ENCODE results near the gene DLG4.
"Not testable (repeated sequence)": the region's sequence is repeated elsewhere in the genome, so short reads cannot be mapped to it uniquely, and the experiment has no call there.

The DLG4 gene

GRCh38 chr17:7211491-7212273 is 8.0 kb downstream of the DLG4 start:
- no peak for DNase-seq

- DNase-seq, result no peak
These were observed 10.7 kb downstream of the DLG4 start for GRCh38 chr17:7208754-7209460.

- no peak for DNase-seq
These were observed 11.5 kb downstream of the DLG4 start for GRCh38 chr17:7208027-7208571.

- DNase-seq, result no peak
These were observed 12.3 kb downstream of the DLG4 start for GRCh38 chr17:7207120-7208001.

GRCh38 chr17:7205561-7205960 is 14.1 kb downstream of the DLG4 start:
- no peak for DNase-seq

- DNase-seq, result peak; percentile 96
These were observed 14.7 kb downstream of the DLG4 start for GRCh38 chr17:7204828-7205461.

GRCh38 chr17:7204336-7204735 is 15.3 kb downstream of the DLG4 start:
- DNase-seq, result peak; percentile 97

- no peak for DNase-seq
These were observed 16.2 kb downstream of the DLG4 start for GRCh38 chr17:7203391-7203790.

GRCh38 chr17:7196651-7197401 is 22.8 kb downstream of the DLG4 start:
- no peak for DNase-seq

GRCh38 chr17:7195971-7196370 is 23.7 kb downstream of the DLG4 start:
- no peak for DNase-seq

GRCh38 chr17:7192271-7192937 is 27.2 kb downstream of the DLG4 start:
- DNase-seq, result peak; percentile 95

- peak; percentile 88 for DNase-seq
These were observed 27.9 kb downstream of the DLG4 start for GRCh38 chr17:7191571-7192270.

- DNase-seq, result no peak
These were observed 28.6 kb downstream of the DLG4 start for GRCh38 chr17:7191069-7191468.

GRCh38 chr17:7190276-7190917 is 29.2 kb downstream of the DLG4 start:
- no peak for DNase-seq

GRCh38 chr17:7186241-7186640 is 33.4 kb downstream of the DLG4 start:
- DNase-seq, result no peak

GRCh38 chr17:7184647-7185046 is 35.0 kb downstream of the DLG4 start:
- DNase-seq, result no peak

- no peak for DNase-seq
These were observed 35.5 kb downstream of the DLG4 start for GRCh38 chr17:7184091-7184488.

- DNase-seq, result no peak
These were observed 36.1 kb downstream of the DLG4 start for GRCh38 chr17:7183433-7184090.

- DNase-seq, result not testable (repeated sequence)
These were observed 37.5 kb downstream of the DLG4 start for GRCh38 chr17:7182101-7182500.
